ENCODE results near the gene ANKS3.
"Not testable (repeated sequence)": the region's sequence is repeated elsewhere in the genome, so short reads cannot be mapped to it uniquely, and the experiment has no call there.

Gene ANKS3

GRCh38 chr16:4760221-4760910 is 26.3 kb upstream of the ANKS3 start:
- no peak overlapping the region for H3K4me3 ChIP-seq (ENCODE audit: low read length)
- no peak for DNase-seq (ENCODE audit: low read depth, low spot score)

- H3K4me3 ChIP-seq (ENCODE audit: low read length): no peak overlapping the region
- no peak for DNase-seq (ENCODE audit: low read depth, low spot score)
Measured at GRCh38 chr16:4755687-4756086, 21.6 kb upstream of the ANKS3 start.

- DNase-seq (ENCODE audit: low read depth, low spot score): no peak
- no peak overlapping the region for H3K4me3 ChIP-seq (ENCODE audit: low read length)
Measured at GRCh38 chr16:4754865-4755264, 20.8 kb upstream of the ANKS3 start.

- no peak overlapping the region for H3K4me3 ChIP-seq (ENCODE audit: low read length)
- no peak for DNase-seq (ENCODE audit: low read depth, low spot score)
Measured at GRCh38 chr16:4753227-4753626, 19.2 kb upstream of the ANKS3 start.

GRCh38 chr16:4752351-4753100 is 18.5 kb upstream of the ANKS3 start:
- DNase-seq (ENCODE audit: low read depth, low spot score): no peak
- no peak overlapping the region for H3K4me3 ChIP-seq (ENCODE audit: low read length)

- no peak for DNase-seq (ENCODE audit: low read depth, low spot score)
- no peak overlapping the region for H3K4me3 ChIP-seq (ENCODE audit: low read length)
Measured at GRCh38 chr16:4750896-4751295, 16.8 kb upstream of the ANKS3 start.

- no peak overlapping the region for H3K4me3 ChIP-seq (ENCODE audit: low read length)
Measured at GRCh38 chr16:4749700-4750257, 15.7 kb upstream of the ANKS3 start.

GRCh38 chr16:4748682-4749411 is 14.8 kb upstream of the ANKS3 start:
- no peak overlapping the region for H3K4me3 ChIP-seq (ENCODE audit: low read length)
- no peak for DNase-seq (ENCODE audit: low read depth, low spot score)

More at GRCh38 chr16:4749700-4750257, 15.7 kb upstream of the ANKS3 start:
- no peak for DNase-seq (ENCODE audit: low read depth, low spot score)

- peak overlapping the region; percentile 15 for H3K4me3 ChIP-seq (ENCODE audit: low read length)
- DNase-seq (ENCODE audit: low read depth, low spot score): peak; percentile 73
Measured at GRCh38 chr16:4747906-4748681, 14.0 kb upstream of the ANKS3 start.

- DNase-seq (ENCODE audit: low read depth, low spot score): no peak
- peak overlapping the region; percentile 7 for H3K4me3 ChIP-seq (ENCODE audit: low read length)
Measured at GRCh38 chr16:4746991-4747574, 13.0 kb upstream of the ANKS3 start.

GRCh38 chr16:4746215-4746614 is 12.1 kb upstream of the ANKS3 start:
- H3K4me3 ChIP-seq (ENCODE audit: low read length): no peak overlapping the region
- no peak for DNase-seq (ENCODE audit: low read depth, low spot score)

- H3K4me3 ChIP-seq (ENCODE audit: low read length): no peak overlapping the region
- DNase-seq (ENCODE audit: low read depth, low spot score): no peak
Measured at GRCh38 chr16:4745274-4745569, 11.2 kb upstream of the ANKS3 start.

- no peak overlapping the region for H3K4me3 ChIP-seq (ENCODE audit: low read length)
- DNase-seq (ENCODE audit: low read depth, low spot score): no peak
Measured at GRCh38 chr16:4744555-4745273, 10.6 kb upstream of the ANKS3 start.

- DNase-seq (ENCODE audit: low read depth, low spot score): no peak
- no peak overlapping the region for H3K4me3 ChIP-seq (ENCODE audit: low read length)
Measured at GRCh38 chr16:4743226-4743878, 9.3 kb upstream of the ANKS3 start.

- not testable (repeated sequence) for H3K4me3 ChIP-seq (ENCODE audit: low read length); DNase-seq (ENCODE audit: low read depth, low spot score)
Measured at GRCh38 chr16:4738370-4738769, 4.3 kb upstream of the ANKS3 start.

- no peak for DNase-seq (ENCODE audit: low read depth, low spot score)
- no peak overlapping the region for H3K4me3 ChIP-seq (ENCODE audit: low read length)
Measured at GRCh38 chr16:4737545-4737944, 3.5 kb upstream of the ANKS3 start.

GRCh38 chr16:4736546-4736945 is 2.5 kb upstream of the ANKS3 start:
- no peak for DNase-seq (ENCODE audit: low read depth, low spot score)
- no peak overlapping the region for H3K4me3 ChIP-seq (ENCODE audit: low read length)
